SHP77 (cell line): ENCODE results near the gene DGKB.
A peak's percentile ranks its signal among the peaks of the same experiment; 100 is the strongest.
"Not testable (repeated sequence)": the region's sequence is repeated elsewhere in the genome, so short reads cannot be mapped to it uniquely, and the experiment has no call there.

Experiments
- DNase-seq, 2 experiments: peaks; one replicate each; lab custom pipeline; 2025; lab: John Stamatoyannopoulos, UW

DGKB gene

GRCh38 chr7:14458846-14459245, 443.7 kb downstream of the DGKB start:
- DNase-seq, result not testable (repeated sequence)

GRCh38 chr7:14457568-14458453, 444.7 kb downstream of the DGKB start:
- peak; percentile 71 to 91 for DNase-seq

- no peak for DNase-seq
Measured at GRCh38 chr7:14449291-14449690, 453.3 kb downstream of the DGKB start.

GRCh38 chr7:14446829-14447228, 455.7 kb downstream of the DGKB start:
- no peak for DNase-seq

- no peak for DNase-seq
Measured at GRCh38 chr7:14446219-14446618, 456.3 kb downstream of the DGKB start.

GRCh38 chr7:14438366-14438765, 464.2 kb downstream of the DGKB start:
- DNase-seq, result no peak

GRCh38 chr7:14436878-14437277, 465.7 kb downstream of the DGKB start:
- no peak for DNase-seq

DNA sequence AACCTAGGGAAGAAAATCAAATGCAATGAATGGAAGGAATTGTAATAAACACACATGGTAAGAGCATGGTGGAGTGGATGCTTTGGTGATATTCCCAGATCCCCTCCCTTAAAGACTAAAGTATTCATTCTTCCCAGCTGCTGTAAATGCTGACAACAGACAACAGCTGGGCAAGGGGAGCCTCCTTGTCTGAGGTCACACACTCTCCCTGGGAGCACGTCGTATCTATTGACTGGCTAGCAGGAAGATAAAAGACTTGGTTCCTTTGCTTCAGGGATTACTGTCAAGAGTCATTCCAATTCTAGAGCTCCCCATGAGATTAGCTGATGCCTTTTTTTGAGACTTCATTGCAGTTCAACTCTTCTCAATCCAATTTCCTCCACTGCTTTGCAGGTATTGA, 469.6 kb downstream of the DGKB start:
- no peak for DNase-seq

DNA sequence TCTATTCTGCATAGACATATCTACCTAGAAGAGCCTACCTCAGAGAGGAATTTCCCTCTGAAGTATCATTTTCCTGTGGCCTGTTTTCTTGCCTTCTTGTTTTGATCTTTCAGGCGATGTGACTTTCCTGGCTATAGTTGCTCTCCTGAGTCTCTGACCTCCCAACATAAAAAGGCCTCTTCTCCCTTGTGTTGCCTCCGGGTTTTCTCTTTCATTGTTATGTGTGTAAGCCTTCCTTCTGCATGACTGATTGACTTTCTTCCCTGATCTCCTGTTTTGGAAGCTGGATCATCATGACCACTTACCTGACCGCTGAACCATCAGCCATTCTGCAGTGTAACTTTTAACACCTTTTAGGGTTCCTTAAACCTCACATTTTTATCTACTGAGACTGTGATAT, 471.6 kb downstream of the DGKB start:
- no peak for DNase-seq

GRCh38 chr7:14425559-14425958, 477.0 kb downstream of the DGKB start:
- DNase-seq, result no peak

- DNase-seq, result no peak
Measured at GRCh38 chr7:14424675-14425074, 477.9 kb downstream of the DGKB start.

GRCh38 chr7:14420768-14421167, 481.8 kb downstream of the DGKB start:
- no peak for DNase-seq

GRCh38 chr7:14419531-14419930, 483.0 kb downstream of the DGKB start:
- DNase-seq, result no peak

GRCh38 chr7:14418633-14419032, 483.9 kb downstream of the DGKB start:
- no peak for DNase-seq

GRCh38 chr7:14414274-14414986, 488.1 kb downstream of the DGKB start:
- no peak for DNase-seq

GRCh38 chr7:14407246-14408015, 495.1 kb downstream of the DGKB start:
- DNase-seq, result no peak

DNA sequence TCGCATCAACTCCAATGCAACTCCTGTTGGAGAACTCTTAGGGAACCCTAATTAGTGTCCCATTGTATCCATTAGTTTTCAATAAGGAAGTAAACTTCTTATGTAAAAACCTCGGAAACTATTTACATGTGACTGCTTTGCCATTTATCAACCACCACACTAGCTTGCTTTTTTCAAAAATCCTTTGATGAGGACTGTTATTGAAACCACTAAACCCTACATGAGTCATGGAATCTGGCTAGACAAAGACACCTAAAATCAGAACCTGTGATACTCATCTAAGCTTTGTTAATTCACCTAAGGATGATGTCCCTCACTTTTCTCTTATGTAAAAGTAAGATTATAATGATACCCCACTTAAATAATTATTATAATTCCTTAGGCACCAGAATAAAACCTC, 499.0 kb downstream of the DGKB start:
- no peak for DNase-seq

- no peak for DNase-seq
Measured at GRCh38 chr7:14400271-14400670, 502.3 kb downstream of the DGKB start.

DNA sequence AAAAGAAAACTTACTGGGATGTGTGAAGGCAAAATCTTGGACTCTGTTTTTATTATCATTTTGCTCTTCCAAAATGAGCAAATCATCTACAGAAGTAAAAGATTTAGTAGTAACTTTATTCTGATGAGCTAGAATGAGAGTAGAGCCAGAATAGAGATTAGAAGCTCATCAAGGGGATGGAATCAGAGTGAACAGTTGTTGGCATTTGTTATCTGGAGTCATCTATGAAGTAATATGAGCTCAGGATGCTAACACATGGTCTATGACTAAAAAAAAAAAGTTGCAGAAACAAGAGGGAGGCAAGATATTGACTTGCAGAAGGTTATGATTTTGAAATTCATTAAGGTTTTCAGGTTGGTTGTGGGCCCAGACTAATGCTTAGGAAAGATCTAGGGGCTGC, 504.0 kb downstream of the DGKB start:
- no peak for DNase-seq

- DNase-seq, result no peak
Measured at GRCh38 chr7:14395860-14396259, 506.7 kb downstream of the DGKB start.

- DNase-seq, result no peak
Measured at GRCh38 chr7:14394786-14395185, 507.8 kb downstream of the DGKB start.

- DNase-seq, result no peak
Measured at GRCh38 chr7:14389595-14389994, 513.0 kb downstream of the DGKB start.

DNA sequence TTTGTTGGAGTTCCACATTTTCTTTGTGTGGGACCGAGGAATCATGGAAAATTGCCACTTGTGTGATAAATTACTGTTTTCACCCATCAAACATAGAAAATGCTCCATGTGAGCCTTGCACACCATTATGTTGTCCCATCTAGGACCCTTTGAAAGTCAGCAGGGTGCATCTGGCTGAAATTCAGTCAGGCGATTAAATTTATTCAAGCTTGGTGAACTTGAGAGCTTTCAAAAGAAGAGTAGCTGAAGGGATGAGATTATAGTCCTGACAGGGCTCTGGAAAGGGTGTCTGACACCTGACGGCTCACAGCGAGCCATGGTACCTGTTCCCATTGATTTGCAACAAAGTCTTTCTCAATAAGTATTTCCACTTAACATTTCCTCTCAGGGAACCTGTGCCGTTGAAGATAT, 513.4 kb downstream of the DGKB start:
- no peak for DNase-seq
